IMR-90 (cell line): ENCODE data around the gene PAX5. TPM values are rescaled to one million over a fixed set of nuclear protein-coding genes. Genes with fewer than 3 reads are reported as not detected.

ENCODE experiments used
- ATAC-seq: fragments of 200-7000 bp; cut with Tn5 transposase; 2 replicates; pipeline ENCODE4 v1.9.1; 2020; ENCODE audit warnings: low read depth, mild to moderate bottlenecking, moderate library complexity
- BruUV-seq: library from RNA; stranded (reverse); fragments of 400-500 nt; replicated peaks from 2 replicates; lab custom pipeline; 2021; lab: Mats Ljungman, UMichigan
- CTCF ChIA-PET: fragments of 300-600 bp; formaldehyde crosslinking; extraction: SDS; loops from one replicate; lab custom pipeline; 2021; ENCODE audit warnings: antibody characterized with exemption; lab: Yijun Ruan, JAX
- POLR2A ChIA-PET: fragments of 300-600 bp; sonication (Branson Sonifier 250); formaldehyde crosslinking; loops from one replicate; lab custom pipeline; 2022; ENCODE audit warnings: antibody characterized with exemption; ENCODE audit not compliant: unreplicated experiment; lab: Charles Lee
- DNase-seq: peaks from one replicate; pipeline ENCODE4 v3.0.0; 2013
- H2AFZ ChIP-seq: replicated peaks from 2 replicates; pipeline ENCODE3; 2013; ENCODE audit warnings: low read length, mild to moderate bottlenecking; ENCODE audit not compliant: poor library complexity
- H2AK5ac ChIP-seq: 2 replicates; pipeline ENCODE4 v1.6.1; 2013; ENCODE audit warnings: low read depth, low read length, inconsistent platforms
- H2AK9ac ChIP-seq: replicated peaks from 2 replicates; pipeline ENCODE3; 2013; ENCODE audit warnings: mild to moderate bottlenecking, low read depth, low read length, moderate library complexity; ENCODE audit not compliant: poor library complexity
- H2BK120ac ChIP-seq: 2 replicates; pipeline ENCODE4 v1.6.1; 2013; ENCODE audit warnings: low read depth, low read length, inconsistent platforms
- H2BK15ac ChIP-seq: 3 replicates; pipeline ENCODE4 v1.6.1; 2013; ENCODE audit warnings: low read depth, low read length, inconsistent platforms
- H2BK20ac ChIP-seq: 2 replicates; pipeline ENCODE4 v1.6.1; 2013; ENCODE audit warnings: low read depth, mild to moderate bottlenecking, inconsistent platforms, low read length, moderate library complexity
- H2BK5ac ChIP-seq: 2 replicates; pipeline ENCODE4 v1.6.1; 2013; ENCODE audit warnings: mild to moderate bottlenecking, low read depth, low read length, inconsistent platforms; ENCODE audit not compliant: poor library complexity, severe bottlenecking
- H3K14ac ChIP-seq: replicated peaks from 2 replicates; pipeline ENCODE4 v1.6.1; 2013; ENCODE audit warnings: low read depth, low read length, inconsistent platforms
- H3K18ac ChIP-seq: 2 replicates; pipeline ENCODE4 v1.6.1; 2013; ENCODE audit warnings: low read depth, low read length, control low read depth
- H3K23ac ChIP-seq: 2 replicates; pipeline ENCODE4 v1.6.1; 2013; ENCODE audit warnings: low read depth, low read length, inconsistent platforms
- H3K27ac ChIP-seq: 2 replicates; pipeline ENCODE4 v1.5.1; 2013; ENCODE audit warnings: mild to moderate bottlenecking, control low read depth, low read length; ENCODE audit not compliant: insufficient read depth
- H3K27me3 ChIP-seq: 2 replicates; pipeline ENCODE4 v1.6.1; 2013; ENCODE audit warnings: low read length; ENCODE audit not compliant: control insufficient read depth, insufficient read depth
- H3K36me3 ChIP-seq: 2 replicates; pipeline ENCODE4 v1.6.1; 2013; ENCODE audit warnings: low read length, mixed read lengths; ENCODE audit not compliant: control insufficient read depth, insufficient read depth
- H3K4ac ChIP-seq: 2 replicates; pipeline ENCODE4 v1.6.1; 2013; ENCODE audit warnings: low read depth, low read length, inconsistent platforms
- H3K4me1 ChIP-seq: 2 replicates; pipeline ENCODE4 v1.6.1; 2013; ENCODE audit warnings: low read length, mixed read lengths; ENCODE audit not compliant: control insufficient read depth, insufficient read depth
- H3K4me2 ChIP-seq: 2 replicates; pipeline ENCODE4 v1.6.1; 2013; ENCODE audit warnings: low read depth, mild to moderate bottlenecking, control low read depth, low read length, moderate library complexity
- H3K4me3 ChIP-seq: 2 replicates; pipeline ENCODE4 v1.5.1; 2013; ENCODE audit warnings: low read depth, mild to moderate bottlenecking, control low read depth, low read length, moderate library complexity; ENCODE audit not compliant: insufficient read depth
- H3K56ac ChIP-seq: 2 replicates; pipeline ENCODE4 v1.6.1; 2013; ENCODE audit warnings: low read length, inconsistent platforms; ENCODE audit not compliant: insufficient read depth; ENCODE audit errors: extremely low read depth
- H3K79me1 ChIP-seq, 2 experiments: 2 replicates each; pipeline ENCODE4 v1.6.1; 2013; ENCODE audit warnings: low read length in 2 of 2, inconsistent platforms in 1 of 2, low read depth in 1 of 2
- H3K9ac ChIP-seq: 2 replicates; pipeline ENCODE4 v1.6.1; 2013; ENCODE audit warnings: low read depth, low read length, control low read depth
- H3K9me1 ChIP-seq: 2 replicates; pipeline ENCODE4 v1.6.1; 2013; ENCODE audit warnings: low read length, inconsistent platforms; ENCODE audit not compliant: insufficient read depth
- H3K9me3 ChIP-seq: 2 replicates; pipeline ENCODE4 v1.6.1; 2013; ENCODE audit warnings: low read length; ENCODE audit not compliant: control insufficient read depth, insufficient read depth
- H4K20me1 ChIP-seq: 2 replicates; pipeline ENCODE4 v1.6.1; 2013; ENCODE audit warnings: low read length, inconsistent platforms; ENCODE audit not compliant: insufficient read depth
- H4K5ac ChIP-seq: 2 replicates; pipeline ENCODE4 v1.6.1; 2013; ENCODE audit warnings: mild to moderate bottlenecking, low read depth, low read length, control low read depth
- H4K8ac ChIP-seq, 2 experiments: 2 replicates each; pipeline ENCODE4 v1.6.1; 2013; ENCODE audit warnings: low read depth in 2 of 2, low read length in 2 of 2, control low read depth in 1 of 2, inconsistent platforms in 1 of 2
- H4K91ac ChIP-seq: 2 replicates; pipeline ENCODE4 v1.6.1; 2013; ENCODE audit warnings: low read depth, low read length, inconsistent platforms; ENCODE audit not compliant: insufficient read depth
- BHLHE40 ChIP-seq: fragments of 150-350 bp; IDR thresholded peaks from 2 replicates; pipeline ENCODE4 v1.6.1; 2016; ENCODE audit warnings: mild to moderate bottlenecking, low read depth, low read length
- CEBPB ChIP-seq: IDR thresholded peaks from 2 replicates; pipeline ENCODE4 v1.6.1; 2012; ENCODE audit warnings: low read depth, low read length, improper control_type of control experiment
- CHD1 ChIP-seq: IDR thresholded peaks from 2 replicates; pipeline ENCODE4 v1.6.1; 2012; ENCODE audit warnings: low read depth, low read length, improper control_type of control experiment
- MXI1 ChIP-seq: IDR thresholded peaks from 2 replicates; pipeline ENCODE4 v1.6.1; 2012; ENCODE audit warnings: low read depth, mild to moderate bottlenecking, low read length, moderate library complexity, borderline replicate concordance
- NFE2L2 ChIP-seq: fragments of 150-350 bp; IDR thresholded peaks from 2 replicates; pipeline ENCODE4 v1.6.1; 2016; ENCODE audit warnings: low read depth, mild to moderate bottlenecking, low read length
- POLR2A ChIP-seq: IDR thresholded peaks from 2 replicates; pipeline ENCODE4 v1.6.1; 2012; ENCODE audit warnings: mild to moderate bottlenecking, low read depth, low read length
- RAD21 ChIP-seq: IDR thresholded peaks from 2 replicates; pipeline ENCODE4 v1.6.1; 2012; ENCODE audit warnings: low read length, improper control_type of control experiment
- RCOR1 ChIP-seq: IDR thresholded peaks from 2 replicates; pipeline ENCODE4 v1.6.1; 2012; ENCODE audit warnings: mild to moderate bottlenecking, low read length, improper control_type of control experiment; ENCODE audit not compliant: insufficient replicate concordance
- RFX5 ChIP-seq: IDR thresholded peaks from 2 replicates; pipeline ENCODE4 v1.8.0; 2012; ENCODE audit warnings: low read depth, mild to moderate bottlenecking, low read length, moderate library complexity
- SMC3 ChIP-seq: fragments of 150-350 bp; IDR thresholded peaks from 2 replicates; pipeline ENCODE4 v1.6.1; 2016; ENCODE audit warnings: low read depth, mild to moderate bottlenecking, antibody characterized with exemption, low read length, moderate library complexity
- WGBS, 2 experiments: methylation state at CpG; one replicate each; pipeline versions ENCODE4 v1.1.5 to v1.1.7; 2013; ENCODE audit warnings: missing lambda C conversion rate in 2 of 2; ENCODE audit not compliant: insufficient read length in 1 of 2; ENCODE audit errors: extremely low coverage in 2 of 2; 5-methylcytosine and 5-hydroxymethylcytosine counted together
- dilution Hi-C: fragments of 300-500 bp; cut with HindIII; formaldehyde crosslinking; loops from one replicate; pipeline ENCODE4 v1.14.3; 2018; ENCODE audit warnings: low sequenced_read_pairs; ENCODE audit not compliant: unreplicated experiment
- in situ Hi-C: fragments of 300-500 bp; cut with MboI; formaldehyde crosslinking; loops from 3 replicates; pipeline ENCODE4 v1.14.3; 2019; ENCODE audit warnings: low sequenced_read_pairs, inconsistent platforms, mixed read lengths
- intact Hi-C: fragments of 100-400 bp; cut with micrococcal nuclease; formaldehyde crosslinking; loops from 2 replicates; pipeline ENCODE4 v1.10.0; 2022
- polyA plus RNA-seq, 3 experiments: library from polyadenylated mRNA; depleted of rRNA; stranded (reverse); fragments of >200 nt; gene quantifications; 2 replicates each; pipeline ENCODE4 v1.2.3, GENCODE V29; 2012; ENCODE audit warnings: low replicate concordance in 1 of 3
- total RNA-seq: library from RNA; depleted of rRNA; stranded (reverse); fragments of >200 nt; gene quantifications from 2 replicates; pipeline ENCODE4 v1.2.3, GENCODE V29; 2012
- TF ChIP-seq, protein P1 (sequence below): conservative IDR thresholded peaks from 2 replicates; pipeline ENCODE4 v1.5.1; 2012; ENCODE audit warnings: mild to moderate bottlenecking, low read depth, low read length, improper control_type of control experiment
- TF ChIP-seq, protein P2 (sequence below): fragments of 150-350 bp; IDR thresholded peaks from 2 replicates; pipeline ENCODE4 v1.6.1; 2017; ENCODE audit warnings: mild to moderate bottlenecking, antibody characterized with exemption, low read length, low read depth

The PAX5 gene
- total and polyA plus RNA-seq, 2 of the 4 experiments (the other 2 are of a cell fraction), result not detected

DNA sequence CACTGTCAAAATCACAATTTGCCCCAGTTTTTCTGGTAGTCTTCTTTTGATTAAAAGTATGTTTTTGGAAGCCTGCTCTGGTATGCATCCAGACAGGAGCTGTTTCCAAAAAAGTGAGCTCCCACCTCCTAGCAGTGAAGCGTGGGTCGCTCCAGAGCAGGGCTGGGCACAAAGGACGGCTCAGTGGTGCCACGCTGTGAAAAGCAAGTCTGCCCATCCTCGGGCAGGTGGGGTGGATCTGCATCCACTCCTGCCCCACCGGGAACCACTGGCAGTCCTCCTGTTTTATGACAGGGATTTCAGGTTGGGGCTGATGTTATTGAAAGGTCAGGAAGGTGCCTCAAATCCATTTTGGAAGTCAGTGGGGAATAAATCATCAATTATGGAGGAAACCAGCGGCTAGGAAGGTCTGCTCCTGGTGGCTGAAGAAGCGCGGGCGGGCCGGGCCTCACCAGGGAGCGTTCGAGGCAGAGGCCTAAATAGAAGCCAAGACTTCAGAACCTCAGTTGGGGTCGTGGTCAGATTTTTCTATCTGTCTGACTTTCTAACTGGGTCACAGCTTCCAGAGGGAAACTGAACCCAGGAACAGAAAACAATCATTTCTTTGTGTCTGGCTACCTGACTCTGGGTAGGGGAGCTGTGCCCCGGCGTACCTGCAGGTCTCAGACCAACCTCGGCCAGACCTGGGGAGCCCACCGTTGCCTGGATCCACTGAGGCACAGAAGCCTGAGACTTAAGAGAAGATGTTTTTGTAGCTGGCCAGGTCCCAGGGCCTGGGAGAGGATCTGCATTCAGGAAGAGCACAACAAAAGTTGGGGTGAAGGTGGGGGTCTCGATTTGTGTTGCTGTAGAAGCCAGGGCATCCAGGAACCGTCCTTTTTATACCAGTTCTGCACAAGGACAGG, 168.1 kb downstream of the PAX5 start (continued):
- TF ChIP-seq SMC3, result no peak
- TF ChIP-seq RAD21, result no peak

DNA sequence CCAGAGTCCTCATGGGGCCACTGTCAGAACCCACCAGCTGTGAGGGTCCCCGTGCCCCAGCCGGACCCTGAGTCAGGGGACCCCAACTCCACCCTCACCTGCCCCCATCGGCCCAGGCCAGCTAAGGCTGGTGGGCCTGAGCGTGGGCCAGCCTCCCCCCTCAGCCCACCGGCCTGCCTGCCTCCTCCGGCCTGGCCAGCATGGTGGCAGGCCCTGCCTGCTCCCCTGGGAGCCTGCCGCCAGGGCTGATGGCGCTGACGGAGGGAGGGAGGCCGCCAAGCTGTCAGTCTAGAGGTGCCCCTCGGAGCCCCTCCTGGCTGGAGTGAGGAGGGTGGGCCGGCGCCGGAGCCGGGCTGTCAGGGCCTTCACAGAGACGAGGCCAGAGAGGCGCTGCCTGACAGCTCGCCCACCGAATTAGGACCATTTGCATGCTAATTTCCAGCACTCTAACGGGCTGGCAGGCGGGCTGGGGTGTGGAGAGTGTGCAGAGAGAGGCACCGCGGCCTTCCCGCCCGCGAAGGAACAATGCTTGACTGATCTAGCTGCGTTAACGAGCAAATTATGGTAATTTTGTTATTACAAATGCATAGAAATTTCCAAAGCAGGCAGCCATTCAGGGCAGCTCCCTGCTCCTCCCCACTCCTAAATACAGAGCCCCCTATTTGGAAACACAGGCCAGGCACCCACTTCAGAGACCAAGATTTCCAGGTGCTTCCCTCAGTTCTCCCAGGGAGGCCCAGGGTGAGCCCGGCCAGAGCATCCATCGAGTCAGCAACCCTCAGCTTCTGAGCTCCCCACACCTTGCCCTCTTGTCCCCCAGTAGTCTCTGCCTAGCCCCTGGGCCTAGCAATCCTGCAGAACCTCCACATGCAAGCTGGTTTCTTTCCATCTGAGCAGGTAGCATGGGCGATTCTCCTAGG, 169.3 kb downstream of the PAX5 start:
- H3K14ac ChIP-seq, result no peak overlapping the region
- H2BK5ac ChIP-seq, result no peak overlapping the region
- no peak overlapping the region for H2BK15ac ChIP-seq
- no peak overlapping the region for H3K56ac ChIP-seq
- no peak overlapping the region for H3K18ac ChIP-seq
- H3K79me1 ChIP-seq, result no peaks in the 10 kb centered on the region
- H3K27ac ChIP-seq, result no peak overlapping the region
- H4K91ac ChIP-seq, result no peak overlapping the region
- no peak overlapping the region for H4K8ac ChIP-seq
- H2BK120ac ChIP-seq, result no peak overlapping the region
- no TSS peak for BruUV-seq
- ATAC-seq (no peak), DNase-seq (no peak)
- no peak overlapping the region for H2AK5ac ChIP-seq
- H3K4me1 ChIP-seq, result no peaks in the 10 kb centered on the region
- no peak overlapping the region for H3K4me3 ChIP-seq
- H3K4me2 ChIP-seq, result no peak overlapping the region
- POLR2A ChIA-PET, result no interaction called here
- CTCF ChIA-PET, result no interaction called here
- H4K5ac ChIP-seq, result no peak overlapping the region
- no peaks in the 10 kb centered on the region for H3K9me1 ChIP-seq
- dilution Hi-C loops, result no loop called here
- H3K4ac ChIP-seq, result no peak overlapping the region
- 10% methylated on average over 2 of the region's 31 CpGs; no CpG with 5 or more reads in 1 of the 2 experiments for WGBS, 2 experiments
- H3K9ac ChIP-seq, result no peak overlapping the region
- no peaks in the 10 kb centered on the region for H3K9me3 ChIP-seq
- intact Hi-C loops, result no loop called here
- H3K23ac ChIP-seq, result no peak overlapping the region
- no peaks in the 10 kb centered on the region; the same call in 1 of the 2 replicates for H4K20me1 ChIP-seq
- in situ Hi-C loops, result loop anchor here (25.0 kb wide), 1 partner anchor 398 kb away; no protein-coding TSS in a partner anchor
- TF ChIP-seq NFE2L2 (no peak), CEBPB (no peak), RCOR1 (no peak), POLR2A (no peak), RFX5 (no peak), BHLHE40 (no peak), CHD1 (no peak), MXI1 (no peak)
- TF ChIP-seq, protein P1, sequence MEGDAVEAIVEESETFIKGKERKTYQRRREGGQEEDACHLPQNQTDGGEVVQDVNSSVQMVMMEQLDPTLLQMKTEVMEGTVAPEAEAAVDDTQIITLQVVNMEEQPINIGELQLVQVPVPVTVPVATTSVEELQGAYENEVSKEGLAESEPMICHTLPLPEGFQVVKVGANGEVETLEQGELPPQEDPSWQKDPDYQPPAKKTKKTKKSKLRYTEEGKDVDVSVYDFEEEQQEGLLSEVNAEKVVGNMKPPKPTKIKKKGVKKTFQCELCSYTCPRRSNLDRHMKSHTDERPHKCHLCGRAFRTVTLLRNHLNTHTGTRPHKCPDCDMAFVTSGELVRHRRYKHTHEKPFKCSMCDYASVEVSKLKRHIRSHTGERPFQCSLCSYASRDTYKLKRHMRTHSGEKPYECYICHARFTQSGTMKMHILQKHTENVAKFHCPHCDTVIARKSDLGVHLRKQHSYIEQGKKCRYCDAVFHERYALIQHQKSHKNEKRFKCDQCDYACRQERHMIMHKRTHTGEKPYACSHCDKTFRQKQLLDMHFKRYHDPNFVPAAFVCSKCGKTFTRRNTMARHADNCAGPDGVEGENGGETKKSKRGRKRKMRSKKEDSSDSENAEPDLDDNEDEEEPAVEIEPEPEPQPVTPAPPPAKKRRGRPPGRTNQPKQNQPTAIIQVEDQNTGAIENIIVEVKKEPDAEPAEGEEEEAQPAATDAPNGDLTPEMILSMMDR, result no peak
- TF ChIP-seq, protein P2, sequence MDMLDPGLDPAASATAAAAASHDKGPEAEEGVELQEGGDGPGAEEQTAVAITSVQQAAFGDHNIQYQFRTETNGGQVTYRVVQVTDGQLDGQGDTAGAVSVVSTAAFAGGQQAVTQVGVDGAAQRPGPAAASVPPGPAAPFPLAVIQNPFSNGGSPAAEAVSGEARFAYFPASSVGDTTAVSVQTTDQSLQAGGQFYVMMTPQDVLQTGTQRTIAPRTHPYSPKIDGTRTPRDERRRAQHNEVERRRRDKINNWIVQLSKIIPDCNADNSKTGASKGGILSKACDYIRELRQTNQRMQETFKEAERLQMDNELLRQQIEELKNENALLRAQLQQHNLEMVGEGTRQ, result no peak
- no peak overlapping the region for H2AK9ac ChIP-seq
- no peaks in the 10 kb centered on the region for H3K36me3 ChIP-seq
- no peak overlapping the region for H2BK20ac ChIP-seq
- H2AFZ ChIP-seq, result no peak overlapping the region
- peaks cover 59% of the 10 kb centered on the region for H3K27me3 ChIP-seq
